Tongue (tissue), 2 donors: Measurements from ENCODE around the gene PTPRD. TPM values are rescaled to one million over a fixed set of nuclear protein-coding genes. Genes with fewer than 3 reads are reported as not detected.

Source experiments
- DNase-seq: peaks from one replicate; pipeline ENCODE4 v3.0.0-alpha.2; 2015
- total RNA-seq: library from RNA; depleted of rRNA; stranded (reverse); fragments of >200 nt; gene quantifications from one replicate; pipeline ENCODE4 v1.2.3, GENCODE V29; 2014

Gene PTPRD
- total RNA-seq, 1 donor from 2014 or later: 105 TPM

DNA sequence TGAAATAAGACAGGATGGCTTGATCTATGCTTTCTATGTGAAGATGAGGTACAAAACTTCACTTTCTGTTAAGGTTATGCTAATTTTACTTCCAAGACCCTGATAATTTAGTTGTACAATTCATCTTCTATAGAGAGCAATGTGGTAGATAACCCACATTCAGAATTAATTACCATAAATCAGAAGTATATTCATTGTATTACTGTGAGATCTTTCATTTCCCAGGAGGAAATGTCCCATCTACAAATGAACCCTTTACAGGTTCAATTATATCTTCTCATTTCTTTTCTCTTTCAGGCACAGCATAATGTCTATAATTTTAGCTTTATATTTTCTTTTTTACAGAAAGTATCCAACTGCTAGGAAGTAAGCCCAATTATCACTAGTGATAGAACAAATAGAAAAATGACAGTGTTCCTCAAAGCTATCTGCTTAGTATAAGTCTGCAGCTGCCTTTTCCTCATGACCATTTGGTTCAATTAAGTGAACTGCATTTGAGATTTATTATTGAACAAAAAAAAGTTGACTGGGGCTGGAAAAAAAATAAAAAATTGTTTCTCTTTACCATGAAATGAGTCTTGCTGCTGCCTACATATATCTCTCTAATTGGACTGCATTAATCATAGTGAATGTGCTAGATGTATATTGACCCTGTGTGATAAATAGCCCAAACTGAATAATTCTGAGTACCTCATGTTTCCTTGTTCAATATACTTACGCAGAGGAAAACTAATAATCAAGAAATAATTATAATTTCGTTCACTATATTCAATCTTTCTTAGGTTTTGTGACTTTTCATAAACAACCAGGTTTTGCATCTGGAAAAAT is 1329.4 kb downstream of the PTPRD start:
- DNase-seq: no peak

DNA sequence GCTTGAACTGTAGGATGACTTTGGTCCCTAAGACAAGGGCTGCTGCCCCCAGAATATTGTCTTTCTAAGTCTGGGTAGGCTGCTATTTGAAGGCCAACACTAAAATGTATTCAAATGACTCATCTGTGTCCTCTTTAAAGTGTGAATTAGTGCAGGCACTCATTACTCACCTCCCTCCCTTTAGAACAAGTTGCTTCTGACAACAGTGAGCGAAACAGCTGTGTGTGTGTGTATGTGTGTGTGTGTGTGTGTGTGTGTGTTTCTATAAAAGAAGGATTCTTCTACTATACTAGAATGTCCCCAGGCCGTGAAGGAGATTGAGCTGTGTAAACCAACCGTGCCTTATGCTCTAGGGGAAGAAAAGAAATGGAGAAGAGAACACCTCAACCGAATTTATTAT is 1337.2 kb downstream of the PTPRD start:
- DNase-seq: no peak

DNA sequence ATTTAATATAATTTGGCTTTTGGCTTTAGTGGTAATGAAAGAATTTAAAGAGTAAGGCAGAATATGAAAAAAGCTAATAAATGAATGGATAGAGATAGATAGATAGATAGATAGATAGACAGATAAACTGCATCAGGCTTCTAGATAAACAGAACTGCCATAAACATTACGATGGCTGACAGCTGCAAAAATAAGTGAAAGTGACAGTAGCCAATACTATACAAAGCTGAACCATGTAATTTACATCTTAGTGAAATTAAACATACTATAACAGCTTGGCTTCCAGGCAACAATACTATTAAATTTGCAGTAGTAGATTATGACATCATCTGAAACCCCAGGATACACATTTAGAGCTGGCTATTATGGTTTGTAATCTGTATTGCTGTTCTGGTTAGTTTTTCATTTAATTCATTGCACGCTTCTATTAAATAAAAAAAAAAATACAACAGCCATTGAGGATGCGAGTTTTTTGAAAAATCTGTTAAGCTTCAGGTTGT is 1354.8 kb downstream of the PTPRD start:
- DNase-seq: peak; percentile 41

DNA sequence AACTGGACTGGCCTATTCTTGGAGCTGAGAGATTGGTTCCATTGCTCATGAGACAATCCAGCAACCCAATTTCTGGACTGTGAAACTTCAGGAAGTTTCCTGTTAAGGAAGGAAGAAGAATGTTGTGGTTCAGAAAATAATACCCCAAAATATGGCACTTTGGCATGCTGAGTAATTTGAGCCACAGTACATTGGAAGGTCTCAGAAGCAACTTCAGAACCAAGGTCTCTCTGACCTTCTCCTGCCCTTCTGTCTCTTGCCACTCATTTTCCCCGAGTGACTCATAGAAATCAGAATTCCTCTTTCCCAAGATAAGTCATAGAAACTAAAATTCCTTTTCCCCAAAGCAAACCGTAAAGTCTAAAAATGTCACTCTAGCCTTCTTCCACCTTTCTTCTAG is 1366.1 kb downstream of the PTPRD start:
- DNase-seq: no peak

DNA sequence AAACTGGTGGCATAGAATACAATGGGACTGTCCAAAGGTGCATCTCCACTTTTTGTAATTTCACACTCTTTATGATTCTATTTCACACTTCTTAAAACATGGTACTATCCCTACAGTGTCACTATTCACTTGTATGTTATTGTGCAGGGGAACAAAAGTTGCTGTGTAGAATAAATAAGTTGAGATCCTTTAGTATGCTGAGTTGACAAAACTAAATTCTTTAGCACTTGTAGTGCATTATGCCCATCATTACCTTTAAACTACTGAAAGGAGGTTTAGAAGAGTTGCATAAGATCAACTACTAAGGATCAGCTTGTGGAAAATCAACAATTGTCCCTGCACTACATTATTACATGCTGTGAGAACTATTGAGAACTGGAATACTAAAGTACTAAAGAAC is 1380.9 kb downstream of the PTPRD start:
- DNase-seq: no peak

DNA sequence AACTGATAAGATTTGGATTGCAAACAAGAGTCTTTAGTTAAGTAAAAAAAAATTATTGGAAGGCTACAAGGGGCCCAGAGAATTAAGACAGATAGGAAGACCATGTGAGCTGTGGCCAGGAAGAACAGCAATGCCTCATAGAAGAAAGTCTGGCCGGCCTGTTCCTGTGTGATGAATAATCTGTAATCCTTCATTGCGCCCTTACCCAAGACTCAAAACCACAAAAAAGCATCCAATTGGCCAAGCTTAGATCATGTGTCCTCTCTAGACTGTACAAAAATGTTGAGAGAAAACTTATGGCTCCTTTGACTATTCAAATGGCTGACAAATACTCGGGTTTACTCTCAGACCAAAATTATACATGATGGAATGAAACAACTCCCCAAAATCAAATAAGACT is 1383.5 kb downstream of the PTPRD start:
- no peak for DNase-seq

DNA sequence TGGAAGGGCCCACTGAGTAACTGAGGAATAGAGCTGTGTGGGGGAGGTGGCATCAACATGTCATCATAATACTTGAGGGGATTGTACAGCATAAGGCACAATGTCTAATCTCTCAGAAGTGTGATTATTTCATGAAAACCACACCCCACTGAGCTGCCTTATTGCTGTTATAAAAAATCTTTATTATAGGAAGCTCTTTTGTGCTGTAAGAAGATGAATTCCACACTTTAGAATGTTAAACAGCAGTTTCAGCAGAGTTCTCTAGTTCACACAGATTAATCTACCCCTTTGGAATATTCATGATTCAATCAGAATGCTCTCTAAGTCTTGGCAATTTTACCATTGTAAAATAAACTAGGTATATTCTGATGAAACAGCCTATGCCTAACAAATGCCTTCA is 1389.6 kb downstream of the PTPRD start:
- no peak for DNase-seq

DNA sequence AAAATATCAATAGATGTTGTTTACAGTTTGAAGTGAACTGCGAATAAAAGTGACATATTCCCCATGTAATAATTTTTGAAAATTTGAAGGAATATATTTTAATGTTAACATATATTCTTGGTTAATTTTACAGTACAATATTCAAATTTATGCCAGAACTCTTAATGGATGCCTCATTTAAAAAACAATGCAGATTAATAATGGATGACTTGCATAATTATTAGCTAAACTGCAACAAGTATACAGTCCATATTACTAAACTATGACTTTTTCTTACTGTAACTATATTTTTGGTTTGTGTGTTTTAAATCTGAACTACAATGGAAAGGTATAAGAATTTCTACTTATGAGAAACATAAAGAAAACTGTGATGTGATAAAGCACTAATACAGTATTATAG is 1390.1 kb downstream of the PTPRD start:
- DNase-seq: no peak

DNA sequence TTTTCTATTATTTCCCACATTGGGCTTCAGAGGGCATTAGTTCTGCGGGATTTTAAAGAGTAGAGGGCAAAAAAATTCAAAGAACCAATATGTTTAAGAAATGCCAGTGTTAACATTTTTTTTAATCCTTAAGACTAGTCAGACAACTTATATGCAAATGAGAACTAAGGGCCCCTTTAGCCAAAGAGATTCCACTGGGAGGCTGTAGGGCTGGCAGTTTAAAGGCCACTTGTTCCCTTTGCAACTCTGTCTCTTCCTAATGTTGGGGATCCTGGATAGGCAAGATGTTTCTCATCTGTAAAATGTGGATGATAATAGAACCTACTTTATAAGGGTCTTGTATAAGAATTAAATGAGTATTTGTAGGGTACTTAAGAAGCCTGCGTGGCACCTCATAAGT is 1395.9 kb downstream of the PTPRD start:
- no peak for DNase-seq

DNA sequence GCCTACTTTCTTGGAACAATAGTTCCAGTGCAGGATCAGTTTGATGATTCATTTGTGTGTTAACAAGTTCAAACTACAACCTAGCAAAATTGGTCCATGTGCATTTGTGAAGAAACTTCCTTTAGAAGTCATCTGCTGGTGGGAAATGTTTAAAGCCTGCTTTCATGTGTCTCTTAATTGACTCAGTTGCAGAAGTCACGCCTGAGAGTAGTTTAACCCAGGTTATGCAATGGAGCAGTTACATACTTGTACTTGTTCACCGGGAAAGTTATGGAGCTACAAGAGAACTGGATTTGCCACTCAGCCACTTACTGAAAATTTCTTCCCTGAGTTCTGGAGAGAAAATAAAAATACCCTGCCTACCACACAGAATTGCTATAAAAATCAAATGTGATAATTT is 1397.8 kb downstream of the PTPRD start:
- no peak for DNase-seq

DNA sequence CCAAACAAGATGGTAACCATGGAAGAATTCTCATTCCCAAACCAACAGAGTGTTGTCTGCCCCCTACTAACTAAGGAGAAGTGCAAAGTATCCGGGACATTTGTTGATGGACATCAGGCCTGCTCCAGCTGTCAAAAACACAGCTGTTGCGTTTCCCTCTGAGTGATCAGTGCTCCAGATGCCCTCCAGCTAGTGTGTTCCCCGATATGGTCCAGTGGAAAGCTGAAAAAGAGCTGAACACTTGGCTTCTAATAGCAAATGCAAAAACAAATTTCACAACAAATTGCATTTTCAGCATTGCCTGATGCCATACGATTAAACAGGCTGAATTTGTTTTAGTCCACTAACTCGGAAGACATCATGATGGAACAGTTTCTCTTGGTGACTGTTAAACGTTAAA is 1398.7 kb downstream of the PTPRD start:
- peak; percentile 84 for DNase-seq

DNA sequence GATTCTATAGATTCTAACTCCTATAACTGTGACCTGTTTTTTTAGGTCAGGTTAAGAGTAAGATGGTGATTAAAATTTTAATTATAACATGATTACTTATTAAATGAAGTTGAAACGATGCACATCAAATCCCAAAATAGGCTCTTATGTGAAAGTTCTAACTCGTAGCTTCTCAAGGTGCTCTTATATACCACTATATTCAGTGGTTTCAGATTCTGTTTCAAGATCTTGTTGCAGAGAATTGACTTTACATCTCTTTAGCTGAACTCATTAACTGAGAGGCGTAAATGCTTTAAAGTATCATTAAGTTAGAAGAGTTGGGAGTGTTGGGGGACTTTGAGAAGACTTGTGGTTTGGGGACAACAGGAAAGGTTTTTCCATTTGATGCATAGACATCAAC is 1399.8 kb downstream of the PTPRD start:
- no peak for DNase-seq

DNA sequence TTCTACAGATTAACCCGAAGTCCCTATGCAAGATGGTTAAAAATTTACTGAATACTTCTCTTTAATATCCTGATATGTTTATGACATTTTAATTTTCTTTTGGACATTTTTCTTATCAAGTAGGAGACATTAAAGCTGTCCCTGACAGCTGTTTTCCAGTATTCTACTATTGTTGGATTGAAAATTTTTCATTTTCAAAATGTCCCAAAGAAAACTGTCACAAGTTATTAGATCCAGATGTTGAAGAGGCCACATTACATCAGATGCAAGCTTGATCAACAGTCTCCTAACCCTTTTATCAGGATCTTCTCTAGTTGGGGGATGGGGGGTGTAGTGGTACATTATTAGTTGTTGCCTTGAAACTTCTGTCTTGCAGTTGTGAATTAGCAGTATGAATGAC is 1410.5 kb downstream of the PTPRD start:
- no peak for DNase-seq

DNA sequence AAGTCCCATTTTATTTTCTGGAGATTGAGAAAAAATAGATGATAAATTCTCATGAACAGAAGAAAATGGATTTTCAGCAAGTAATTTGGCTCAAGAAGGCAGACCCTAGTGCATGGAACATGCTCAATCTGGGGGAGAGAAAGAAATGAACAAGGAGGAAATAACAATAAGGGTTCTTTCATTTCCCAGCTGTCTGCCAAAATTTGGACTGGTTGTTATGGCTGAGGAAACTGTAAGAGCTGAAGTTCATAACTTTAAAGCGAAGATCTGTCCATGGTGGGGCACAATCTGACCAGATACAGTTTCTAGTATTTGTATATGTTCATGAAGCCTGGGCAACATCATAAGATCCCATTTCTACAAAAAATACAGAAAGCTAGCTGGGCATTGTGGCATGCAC is 1426.7 kb downstream of the PTPRD start:
- no peak for DNase-seq

DNA sequence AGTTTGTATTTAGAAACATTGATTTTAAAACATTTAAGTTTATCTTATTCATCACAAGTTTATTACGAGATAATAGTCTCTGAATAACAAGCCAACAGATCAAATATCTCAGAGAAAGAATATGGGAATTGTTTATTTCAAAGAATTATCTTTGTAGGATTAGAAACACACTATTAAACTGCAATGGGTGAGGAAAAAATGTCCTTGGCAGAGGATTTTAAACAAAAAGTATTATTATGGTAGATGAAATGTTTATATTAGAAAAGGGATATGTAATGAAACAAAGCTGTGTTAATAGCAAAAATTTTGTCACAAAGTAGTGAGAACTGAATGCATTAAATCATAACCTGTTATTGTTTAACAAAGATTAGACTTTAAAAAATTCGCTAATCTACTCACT is 1430.4 kb downstream of the PTPRD start:
- DNase-seq: no peak

DNA sequence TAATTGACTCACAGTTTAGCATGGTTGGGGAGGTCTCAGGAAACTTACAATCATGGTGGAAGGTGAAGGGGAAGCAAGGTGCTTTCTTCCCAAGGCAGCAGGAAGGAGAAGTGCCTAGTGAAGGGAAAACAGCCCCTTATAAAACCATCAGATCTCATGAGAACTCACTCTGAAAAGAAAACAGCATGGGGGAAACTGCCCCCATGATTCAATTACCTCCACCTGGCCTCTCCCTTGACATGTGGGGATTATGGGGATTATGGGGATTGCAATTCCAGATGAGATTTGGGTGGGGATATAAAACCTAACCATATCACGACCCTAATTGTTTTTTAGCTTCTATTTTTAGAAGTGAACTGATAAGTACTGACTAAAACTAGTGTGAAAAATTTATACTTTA is 1435.7 kb downstream of the PTPRD start:
- no peak for DNase-seq

DNA sequence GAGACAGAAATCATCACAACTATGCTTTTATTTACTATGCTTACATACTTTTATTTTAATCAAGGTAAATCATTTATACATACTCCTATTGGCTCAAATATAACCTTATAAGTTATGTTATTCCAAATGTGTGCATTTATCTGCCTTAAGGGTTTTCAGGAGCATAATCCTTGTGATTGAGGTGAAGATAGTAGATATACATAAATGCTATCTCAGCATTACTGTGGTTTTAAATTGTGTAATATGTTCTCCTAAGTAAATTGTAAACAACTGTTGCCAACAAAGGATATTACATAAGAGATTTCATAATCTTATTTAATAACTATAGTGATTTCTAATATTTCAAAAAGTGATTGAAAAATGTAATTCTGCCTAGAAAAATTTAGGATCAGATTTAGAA is 1438.4 kb downstream of the PTPRD start:
- no peak for DNase-seq

DNA sequence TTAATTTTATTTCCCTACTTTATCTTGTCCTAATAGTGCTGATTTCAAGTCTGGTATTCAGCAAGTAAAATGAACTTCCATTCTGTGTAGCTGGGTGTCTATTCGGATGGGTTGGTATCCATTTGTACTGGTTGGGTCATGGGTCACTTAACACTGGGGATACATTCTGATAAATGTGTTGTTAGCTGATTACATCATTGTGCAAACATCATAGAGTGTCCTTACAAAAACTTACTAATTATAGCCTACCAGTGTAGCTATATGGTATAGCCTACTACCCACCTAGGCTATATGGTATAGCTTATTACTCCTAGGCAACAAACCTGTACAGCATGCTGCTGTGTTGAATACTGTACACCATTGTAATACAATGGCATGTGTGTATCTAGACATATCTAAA is 1439.5 kb downstream of the PTPRD start:
- DNase-seq: no peak

DNA sequence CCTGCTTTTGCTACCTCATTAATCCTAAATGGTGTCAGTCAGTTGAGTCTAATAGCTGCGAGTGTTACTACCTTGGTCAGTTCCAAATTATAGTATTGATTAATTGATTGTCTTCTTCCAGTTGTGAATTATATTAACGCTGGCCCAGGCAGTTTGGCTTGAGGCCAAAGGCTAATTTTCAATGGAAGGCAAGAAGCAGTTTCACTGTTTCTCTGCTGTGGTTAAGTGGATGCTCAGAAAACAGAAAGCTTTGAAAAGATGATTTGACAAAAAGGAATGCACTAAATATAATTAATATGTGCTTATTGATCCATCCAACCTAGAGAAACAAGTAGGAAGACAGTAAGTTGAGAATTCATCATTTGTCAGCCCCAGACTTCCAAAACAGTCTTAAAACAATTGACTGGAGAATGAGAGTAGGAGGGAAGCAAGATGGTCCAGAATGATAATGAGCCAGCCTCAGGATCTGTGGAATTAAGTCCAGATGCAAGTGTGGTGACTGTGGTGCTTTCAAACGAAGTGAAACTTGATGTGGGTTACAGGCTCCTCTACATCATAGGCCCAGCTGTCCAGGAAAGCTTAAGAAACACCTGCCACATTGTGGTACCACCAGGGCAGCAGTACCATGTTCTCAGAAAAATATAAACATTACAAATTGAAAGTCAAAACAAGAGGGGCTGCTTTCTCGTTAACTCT is 1442.2 kb downstream of the PTPRD start:
- peak; percentile 39 for DNase-seq

DNA sequence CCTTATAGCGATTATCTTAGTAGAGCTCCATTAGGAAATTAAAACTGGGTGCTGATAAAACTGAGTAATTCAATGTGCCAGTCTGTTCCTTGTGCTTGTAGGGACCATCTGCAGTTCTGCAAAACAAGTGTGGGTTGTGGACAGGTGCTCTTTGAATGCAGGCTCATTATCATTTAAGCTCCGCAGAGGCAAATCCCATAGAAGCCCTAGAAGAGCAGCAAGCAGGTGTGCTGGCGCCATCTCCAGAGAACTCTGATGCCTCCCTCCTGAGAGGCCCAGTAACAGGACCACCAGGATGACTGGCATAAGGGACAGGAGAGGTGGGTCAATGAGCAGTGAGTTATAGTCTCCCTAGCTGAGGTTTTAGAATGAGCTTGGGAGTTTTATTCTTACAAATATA is 1470.8 kb downstream of the PTPRD start:
- DNase-seq: peak; percentile 10

DNA sequence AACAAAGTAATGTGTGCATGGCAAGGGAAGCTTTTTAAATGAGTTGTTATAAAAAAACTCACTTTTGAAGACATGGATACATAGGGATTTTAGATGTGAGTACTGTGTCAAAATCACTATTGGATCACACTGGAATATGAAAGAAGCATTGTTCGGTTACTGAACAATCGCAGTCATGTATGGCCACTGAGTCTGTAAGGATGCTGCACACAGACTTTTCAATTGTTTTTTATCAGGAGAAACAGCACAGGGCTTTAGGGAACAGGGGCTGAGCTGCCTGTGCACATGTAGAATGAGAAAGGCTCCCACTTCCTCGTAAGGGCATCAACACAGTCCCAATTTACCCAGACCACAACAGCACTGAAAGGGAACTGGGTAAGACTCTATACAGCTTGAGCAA is 1479.3 kb downstream of the PTPRD start:
- no peak for DNase-seq

DNA sequence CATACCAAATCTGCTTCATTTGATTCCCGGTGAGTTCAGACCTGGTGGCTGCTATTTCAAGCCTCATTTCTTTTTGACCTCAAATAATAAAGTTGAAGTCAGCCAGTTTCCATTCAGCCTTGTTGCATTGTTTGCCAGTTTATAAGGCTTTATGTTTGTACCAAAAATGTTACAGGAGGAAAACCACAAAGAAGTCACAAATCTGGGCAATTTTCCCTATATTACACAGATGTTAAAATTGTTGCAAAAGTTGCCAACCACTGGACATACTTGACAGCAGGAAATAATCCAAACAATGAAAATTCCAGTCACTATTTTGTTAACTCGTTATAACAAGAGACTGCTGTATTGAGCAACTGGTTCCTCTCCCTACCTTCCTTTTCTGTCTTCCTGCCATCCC is 1488.2 kb downstream of the PTPRD start:
- DNase-seq: peak; percentile 38

DNA sequence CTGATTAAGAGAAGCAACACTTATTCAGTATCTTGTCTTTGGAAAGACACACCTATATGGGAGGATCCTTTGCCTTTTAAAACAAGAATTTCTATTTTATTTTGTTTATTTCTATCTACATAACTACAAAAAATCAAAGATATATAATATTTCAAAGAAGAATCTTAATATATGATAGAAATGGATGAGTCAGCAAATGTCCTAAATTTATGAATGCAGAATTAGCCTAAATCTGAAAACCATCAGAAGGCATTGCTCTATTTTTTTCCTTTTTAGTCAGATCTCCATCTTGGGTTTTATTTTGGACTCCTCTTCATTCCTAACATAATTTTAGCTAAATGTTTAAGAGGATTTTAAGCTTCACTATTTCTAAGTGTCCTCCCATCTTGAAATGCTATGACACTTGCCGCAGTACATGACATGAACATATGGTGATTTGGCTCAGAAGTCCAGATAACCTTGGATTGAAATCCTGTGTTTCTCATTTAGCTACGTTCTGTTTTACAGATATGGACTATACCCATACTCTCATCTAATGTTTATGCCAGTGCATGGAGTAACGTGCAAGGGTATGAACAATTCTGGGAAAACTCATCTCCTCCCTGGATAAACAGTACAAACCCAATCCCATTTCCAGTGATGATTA is 1490.4 kb downstream of the PTPRD start:
- no peak for DNase-seq
